Jurkat, Clone E6-1 (cell line): Measurements from ENCODE around the gene KDM3B. TPM values are rescaled to one million over a fixed set of nuclear protein-coding genes. Genes with fewer than 3 reads are reported as not detected.
"Not testable (repeated sequence)": the region's sequence is repeated elsewhere in the genome, so short reads cannot be mapped to it uniquely, and the experiment has no call there.

ENCODE experiments used
- DNase-seq: peaks from one replicate; pipeline ENCODE4 v3.0.0-alpha.2; 2011; ENCODE audit warnings: low read depth, low spot score
- H3K4me3 ChIP-seq: 2 replicates; pipeline ENCODE4 v1.5.1; 2011; ENCODE audit warnings: mild to moderate bottlenecking, low read length, control low read depth, moderate library complexity
- polyA plus RNA-seq: library from polyadenylated mRNA; unstranded; fragments of >200 nt; gene quantifications from one replicate; pipeline ENCODE4 v1.2.1, GENCODE V29; 2012; ENCODE audit warnings: missing spikeins; ENCODE audit not compliant: insufficient read length, insufficient read depth

KDM3B gene, protein sequence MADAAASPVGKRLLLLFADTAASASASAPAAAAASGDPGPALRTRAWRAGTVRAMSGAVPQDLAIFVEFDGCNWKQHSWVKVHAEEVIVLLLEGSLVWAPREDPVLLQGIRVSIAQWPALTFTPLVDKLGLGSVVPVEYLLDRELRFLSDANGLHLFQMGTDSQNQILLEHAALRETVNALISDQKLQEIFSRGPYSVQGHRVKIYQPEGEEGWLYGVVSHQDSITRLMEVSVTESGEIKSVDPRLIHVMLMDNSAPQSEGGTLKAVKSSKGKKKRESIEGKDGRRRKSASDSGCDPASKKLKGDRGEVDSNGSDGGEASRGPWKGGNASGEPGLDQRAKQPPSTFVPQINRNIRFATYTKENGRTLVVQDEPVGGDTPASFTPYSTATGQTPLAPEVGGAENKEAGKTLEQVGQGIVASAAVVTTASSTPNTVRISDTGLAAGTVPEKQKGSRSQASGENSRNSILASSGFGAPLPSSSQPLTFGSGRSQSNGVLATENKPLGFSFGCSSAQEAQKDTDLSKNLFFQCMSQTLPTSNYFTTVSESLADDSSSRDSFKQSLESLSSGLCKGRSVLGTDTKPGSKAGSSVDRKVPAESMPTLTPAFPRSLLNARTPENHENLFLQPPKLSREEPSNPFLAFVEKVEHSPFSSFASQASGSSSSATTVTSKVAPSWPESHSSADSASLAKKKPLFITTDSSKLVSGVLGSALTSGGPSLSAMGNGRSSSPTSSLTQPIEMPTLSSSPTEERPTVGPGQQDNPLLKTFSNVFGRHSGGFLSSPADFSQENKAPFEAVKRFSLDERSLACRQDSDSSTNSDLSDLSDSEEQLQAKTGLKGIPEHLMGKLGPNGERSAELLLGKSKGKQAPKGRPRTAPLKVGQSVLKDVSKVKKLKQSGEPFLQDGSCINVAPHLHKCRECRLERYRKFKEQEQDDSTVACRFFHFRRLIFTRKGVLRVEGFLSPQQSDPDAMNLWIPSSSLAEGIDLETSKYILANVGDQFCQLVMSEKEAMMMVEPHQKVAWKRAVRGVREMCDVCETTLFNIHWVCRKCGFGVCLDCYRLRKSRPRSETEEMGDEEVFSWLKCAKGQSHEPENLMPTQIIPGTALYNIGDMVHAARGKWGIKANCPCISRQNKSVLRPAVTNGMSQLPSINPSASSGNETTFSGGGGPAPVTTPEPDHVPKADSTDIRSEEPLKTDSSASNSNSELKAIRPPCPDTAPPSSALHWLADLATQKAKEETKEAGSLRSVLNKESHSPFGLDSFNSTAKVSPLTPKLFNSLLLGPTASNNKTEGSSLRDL (N-terminal part only)
- 44.5 TPM for polyA plus RNA-seq

DNA sequence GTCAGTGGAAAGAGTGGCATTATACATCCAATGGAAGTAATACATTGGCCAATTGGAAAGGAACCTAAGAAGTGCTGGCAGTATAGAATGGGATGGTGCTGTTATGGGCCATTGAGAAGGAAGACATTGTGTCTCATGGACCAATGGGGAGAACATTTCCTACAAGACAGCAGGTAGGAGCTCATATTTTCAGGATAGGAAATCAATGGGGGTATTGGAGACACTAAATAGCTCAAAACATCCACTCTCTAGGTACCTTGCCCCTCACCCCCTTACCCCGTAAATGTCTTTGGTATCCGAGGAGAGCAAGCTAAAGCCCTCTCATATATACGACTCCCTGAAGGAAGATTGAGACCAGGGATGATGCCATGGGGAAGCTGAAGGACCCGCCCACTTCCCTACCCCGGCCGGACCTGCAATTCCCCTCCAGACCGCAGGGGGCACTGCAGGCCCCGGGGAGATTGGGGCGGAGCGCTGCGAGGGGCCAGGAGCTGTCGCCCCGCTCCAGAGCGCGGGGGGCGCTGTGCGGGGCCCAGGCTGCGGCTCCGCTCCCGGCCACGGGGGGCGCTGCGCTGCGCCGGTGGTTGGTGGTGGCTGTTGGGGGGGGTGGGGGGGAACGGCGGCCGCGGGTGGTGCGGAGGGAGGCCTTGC lies at the start of gene KDM3B:
KDM3B (plus strand) TSS at position 615 of the 651 bp plus-strand sequence. CDS start 111 bp downstream, outside the sequence.
- DNase-seq = peak; percentile 81
- peak within 1 kb of the TSS; percentile 81 for H3K4me3 ChIP-seq

DNA sequence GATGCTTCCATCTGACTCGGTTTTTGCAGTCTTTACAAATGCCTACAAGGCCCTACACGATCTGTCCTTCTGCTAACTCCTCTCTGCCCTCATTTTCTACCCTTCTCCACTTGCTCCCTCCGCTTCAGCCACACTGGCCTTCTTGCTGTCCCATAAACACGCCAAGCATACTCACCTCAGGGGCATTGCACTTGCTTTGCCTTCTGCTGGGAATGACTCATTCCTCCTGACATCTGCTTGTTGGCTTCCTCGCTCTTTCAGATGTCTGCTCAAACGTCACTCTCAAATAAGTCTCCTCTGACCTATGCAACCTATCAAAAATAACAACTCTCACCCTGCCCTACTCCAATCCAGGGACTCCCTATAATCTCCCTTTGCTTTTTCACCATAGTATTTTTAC lies 49.1 kb upstream of the KDM3B start:
- no peak overlapping the region for H3K4me3 ChIP-seq
- DNase-seq = no peak

DNA sequence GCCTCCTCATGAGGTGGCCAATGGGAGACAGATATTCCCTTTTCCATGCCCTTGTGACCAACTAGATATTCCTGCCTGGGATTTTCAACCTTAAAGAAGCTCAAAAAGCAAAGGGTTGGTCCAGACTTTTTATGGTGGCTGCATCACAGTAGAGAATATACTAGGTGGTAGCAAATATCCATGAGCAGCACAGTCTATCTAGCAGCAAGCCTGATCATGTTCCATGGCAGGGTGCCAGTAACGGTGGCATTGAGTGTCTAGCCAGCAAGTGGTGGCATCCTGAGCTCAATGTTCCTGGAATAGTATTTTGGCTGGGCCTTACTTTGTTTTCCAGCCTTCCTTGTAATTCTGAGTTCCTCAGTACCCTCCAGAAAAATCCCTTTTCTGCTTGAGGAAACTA lies 46.7 kb upstream of the KDM3B start:
- DNase-seq = no peak

DNA sequence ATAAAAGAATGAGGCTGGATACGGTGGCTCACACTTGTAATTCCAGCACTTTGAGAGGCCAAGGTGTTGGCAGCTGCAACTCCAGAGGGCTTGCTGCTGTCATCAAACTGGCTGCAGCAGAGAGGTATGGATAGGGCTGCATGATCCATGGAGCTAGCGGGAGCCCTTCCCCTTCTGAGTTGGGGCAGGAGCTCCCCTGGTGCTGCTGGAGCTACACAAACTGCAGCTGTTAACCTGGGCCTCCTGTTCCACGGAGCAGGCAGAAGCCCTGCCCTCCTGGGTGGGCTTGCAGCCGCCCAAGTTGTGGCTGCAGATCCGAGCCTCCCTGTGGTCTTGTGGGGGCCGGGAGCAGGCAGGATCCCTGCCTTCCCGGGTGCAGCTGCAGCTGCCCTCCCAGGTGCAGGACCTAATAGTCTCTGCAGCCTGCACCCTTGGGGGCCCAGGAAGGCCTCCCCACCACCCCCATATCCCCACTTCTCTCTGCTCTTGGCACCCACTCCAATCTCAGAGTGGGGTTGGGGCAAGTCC lies 36.7 kb upstream of the KDM3B start:
- no peak overlapping the region for H3K4me3 ChIP-seq
- no peak for DNase-seq

More for the DNA sequence above, 46.7 kb upstream of the KDM3B start:
- H3K4me3 ChIP-seq = no peak overlapping the region

DNA sequence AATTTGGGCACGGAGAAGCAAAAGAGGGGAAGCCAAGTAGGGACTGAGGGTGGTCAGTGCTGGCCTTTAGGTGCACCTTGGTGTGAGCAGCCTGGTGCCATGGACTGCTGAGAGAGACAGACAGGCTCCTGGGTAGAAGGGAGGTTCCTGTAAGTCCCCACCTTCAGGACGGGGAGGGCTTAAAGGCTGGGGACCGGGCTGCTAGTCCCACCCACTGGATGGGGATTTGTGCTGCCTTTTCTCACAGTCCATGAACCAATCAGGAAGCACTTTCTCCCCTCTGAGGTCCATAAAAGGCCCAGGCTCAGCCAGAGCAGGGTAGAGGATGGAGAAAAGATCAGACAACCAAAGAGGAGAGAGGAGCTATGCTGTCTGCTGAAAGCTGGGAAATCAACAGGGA lies 36.1 kb upstream of the KDM3B start:
- no peak overlapping the region for H3K4me3 ChIP-seq
- DNase-seq = no peak

DNA sequence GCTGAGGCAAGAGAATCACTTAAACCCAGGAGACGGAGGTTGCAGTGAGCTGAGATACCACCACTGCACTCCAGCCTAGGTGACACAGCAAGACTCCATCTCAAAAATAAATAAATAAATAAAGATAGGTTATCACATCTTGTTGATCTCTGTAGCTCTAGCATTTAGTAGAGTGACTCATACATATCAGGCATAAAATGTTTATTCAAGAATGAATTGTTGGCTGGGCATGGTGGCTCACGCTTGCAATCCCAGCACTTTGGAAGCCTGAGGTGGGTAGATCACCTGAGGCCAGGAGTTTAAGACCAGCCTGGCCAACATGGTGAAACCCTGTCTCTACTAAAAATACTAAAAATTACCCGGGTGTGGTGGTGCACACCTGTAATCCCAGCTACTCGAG lies 34.3 kb upstream of the KDM3B start:
- not testable (repeated sequence) for H3K4me3 ChIP-seq, DNase-seq

DNA sequence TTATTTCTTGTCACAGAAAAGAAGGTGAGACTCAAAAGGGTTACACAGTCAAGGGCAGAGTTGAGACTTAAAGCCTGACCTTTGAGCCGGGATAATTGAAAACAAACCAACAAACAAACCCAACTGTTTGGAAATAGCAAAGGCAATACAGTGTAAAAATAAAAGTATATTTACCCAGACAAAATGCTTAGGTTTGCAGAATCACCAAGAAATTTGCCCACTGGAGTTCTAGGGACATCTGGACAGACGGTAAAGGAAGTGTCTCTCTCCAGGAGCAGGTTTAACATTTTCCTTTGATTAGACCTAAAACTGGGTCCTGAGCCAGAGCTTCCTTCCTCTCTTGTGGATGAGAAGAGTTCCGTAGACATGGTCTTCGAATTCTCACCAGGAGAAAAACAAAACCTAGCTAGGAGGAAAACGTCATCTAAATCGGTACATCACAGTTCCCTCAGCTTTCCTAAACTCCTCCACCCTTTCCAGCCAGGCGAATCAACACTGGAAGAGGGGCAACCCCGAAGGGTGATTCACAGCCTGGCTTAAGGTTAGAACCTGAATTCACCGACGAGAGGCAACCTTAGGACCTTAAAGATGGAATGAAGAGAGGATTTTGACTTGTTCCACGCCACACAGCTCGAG lies 21.6 kb upstream of the KDM3B start:
- DNase-seq = no peak
- H3K4me3 ChIP-seq = peak overlapping the region; percentile 99

DNA sequence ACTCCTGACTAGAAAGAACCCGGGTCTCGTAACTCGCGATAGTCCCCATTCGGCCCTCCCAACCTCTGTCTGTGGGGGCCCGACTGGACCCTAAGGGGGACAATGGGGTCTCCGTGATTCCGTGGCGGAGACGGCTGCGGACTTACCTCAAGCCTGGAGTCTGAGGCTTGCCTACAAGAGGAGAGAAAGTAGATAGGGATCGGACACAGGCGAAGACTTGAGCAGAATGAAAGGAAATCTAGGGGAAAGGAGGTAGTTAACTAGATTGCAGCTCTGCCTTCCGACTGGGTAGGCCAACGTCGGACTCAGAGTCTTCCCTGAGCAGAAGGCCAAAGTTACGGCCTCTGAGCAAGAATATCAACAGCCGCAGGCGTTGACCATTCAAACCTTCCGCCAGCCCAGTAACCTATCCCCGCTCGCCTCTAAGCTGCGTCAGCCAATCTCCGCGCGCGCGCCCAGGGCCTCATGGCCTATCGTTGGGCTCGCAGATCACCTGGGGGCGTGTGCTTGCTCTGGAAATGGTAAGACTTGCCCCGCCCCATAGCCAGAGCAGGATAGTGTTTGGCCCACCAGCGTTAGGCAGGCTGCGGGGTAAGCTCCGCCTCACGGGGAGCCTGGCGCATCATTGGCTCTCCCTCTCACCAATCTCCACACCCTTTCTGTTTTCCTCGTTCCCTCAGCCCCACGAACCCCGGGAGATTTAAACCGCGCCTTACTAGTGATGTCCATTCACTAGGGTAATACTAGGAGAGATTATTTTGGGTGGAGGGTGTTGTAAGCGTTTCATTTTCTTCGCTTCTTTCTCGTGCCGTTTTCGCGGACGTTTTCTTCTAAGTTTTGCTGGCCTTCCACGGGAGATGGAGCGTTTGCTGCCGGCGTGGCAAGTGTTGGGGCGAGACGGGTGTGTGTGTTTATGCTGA lies 20.8 kb upstream of the KDM3B start, which contains the start of gene CDC25C:
CDC25C (minus strand) TSS at position 356 of the 920 bp plus-strand sequence. CDS start 624 bp downstream, outside the sequence.
- DNase-seq = peak; percentile 98
- peak within 1 kb of the TSS; percentile 99 for H3K4me3 ChIP-seq

DNA sequence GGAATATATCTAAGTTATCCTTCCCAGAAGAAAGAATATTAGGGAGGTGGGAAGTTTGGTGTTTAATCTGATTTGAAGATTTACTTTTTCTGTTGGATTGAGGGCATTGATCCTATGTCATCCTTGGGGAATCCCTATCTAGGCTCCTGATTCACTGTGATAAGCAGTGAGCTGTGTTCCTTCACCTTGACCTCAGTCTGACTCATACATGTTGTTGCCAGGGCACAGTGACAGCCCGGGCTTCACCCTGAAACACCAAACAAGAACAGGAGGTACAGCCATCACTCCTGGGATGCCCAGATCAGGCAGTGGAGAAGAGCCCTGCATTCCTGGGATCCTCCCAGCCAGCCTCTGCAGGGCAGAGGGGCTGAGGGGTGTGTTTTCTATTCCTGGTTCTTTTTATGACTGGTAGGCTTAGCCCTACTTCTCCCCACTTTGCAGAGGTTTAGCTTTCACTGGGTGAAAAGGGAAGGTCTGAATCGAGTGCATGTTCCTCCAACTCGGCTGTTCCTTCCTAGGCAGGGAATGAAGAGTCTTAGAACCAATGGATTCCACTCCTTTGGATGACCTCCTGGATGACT lies 17.5 kb upstream of the KDM3B start:
- DNase-seq = no peak

DNA sequence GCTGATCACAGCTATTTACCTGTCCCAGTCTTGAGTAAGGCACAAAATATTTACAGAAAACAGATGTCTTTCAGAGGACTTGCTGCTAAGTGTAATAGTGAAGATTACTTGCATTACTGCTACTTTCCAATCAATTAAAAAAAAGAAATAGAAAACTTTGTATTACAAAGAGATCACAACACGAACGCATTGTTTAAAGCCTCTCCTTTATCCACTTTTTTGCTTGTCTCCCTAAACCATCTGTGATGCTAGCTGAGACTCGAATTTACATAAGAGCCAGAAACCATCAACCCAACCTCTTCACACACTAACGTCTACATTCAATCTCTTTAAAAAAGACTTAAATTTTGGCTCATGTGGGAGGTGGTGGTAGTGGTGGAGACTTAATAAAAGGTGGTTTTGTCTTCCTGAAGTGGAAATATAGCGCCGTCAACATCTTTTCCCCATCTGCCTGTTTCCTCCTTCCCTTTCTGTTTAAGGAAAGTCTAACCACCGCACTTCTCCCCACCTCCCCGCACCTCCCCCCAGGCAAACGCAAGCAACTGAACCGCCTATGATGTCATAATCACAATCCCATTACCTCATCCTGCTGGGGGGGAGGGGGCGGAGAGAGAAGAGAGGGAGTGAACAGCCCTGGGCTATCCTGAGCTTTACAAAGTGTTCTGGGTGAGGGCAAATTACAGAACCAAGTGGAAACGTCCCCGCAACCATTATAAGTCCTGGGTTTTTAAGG lies 15.4 kb upstream of the KDM3B start:
- peak; percentile 79 for DNase-seq
- peak overlapping the region; percentile 80 for H3K4me3 ChIP-seq

More for the DNA sequence above, 17.5 kb upstream of the KDM3B start:
- no peak overlapping the region for H3K4me3 ChIP-seq

DNA sequence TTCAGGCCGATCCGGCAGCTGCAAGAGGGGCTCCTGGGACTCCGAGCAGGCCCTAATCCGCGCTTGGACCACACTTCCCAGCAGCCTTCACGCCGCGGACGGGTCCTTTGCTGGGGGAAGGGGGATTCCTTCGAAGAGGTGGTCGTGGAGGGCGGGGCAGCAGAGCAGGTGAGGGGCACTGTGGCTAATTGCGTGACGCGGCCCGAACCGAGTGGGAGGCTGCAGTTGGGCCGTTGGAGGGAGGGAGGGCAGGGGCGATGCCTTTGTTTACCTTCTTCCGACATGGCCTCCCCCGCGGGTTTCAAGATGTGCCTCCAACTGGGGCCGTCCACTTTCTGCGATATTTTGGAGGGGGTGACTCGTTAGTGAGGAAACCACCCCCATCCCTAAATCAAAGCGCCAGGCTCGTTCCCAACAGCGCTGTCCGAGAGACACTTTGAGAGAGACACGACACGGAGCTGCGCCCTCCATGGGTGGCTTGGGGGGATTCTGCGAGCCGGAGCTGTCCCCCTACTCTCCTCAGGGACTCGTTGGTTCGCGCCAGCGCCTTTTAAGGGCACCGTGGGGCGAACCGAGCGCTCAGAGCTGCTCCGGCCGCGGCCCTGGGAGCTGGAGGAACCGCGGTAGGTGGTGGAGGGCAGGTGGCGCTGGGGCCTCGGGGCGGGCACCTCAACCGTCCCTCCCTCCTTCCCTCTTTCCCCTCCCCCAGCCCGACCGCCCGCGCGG lies 14.6 kb upstream of the KDM3B start, which contains the start of gene FAM53C:
FAM53C (plus strand) TSS at position 582 of the 726 bp plus-strand sequence. CDS start 3,070 bp downstream, outside the sequence.
- H3K4me3 ChIP-seq = peak within 1 kb of the TSS; percentile 80
- peak; percentile 86 for DNase-seq

DNA sequence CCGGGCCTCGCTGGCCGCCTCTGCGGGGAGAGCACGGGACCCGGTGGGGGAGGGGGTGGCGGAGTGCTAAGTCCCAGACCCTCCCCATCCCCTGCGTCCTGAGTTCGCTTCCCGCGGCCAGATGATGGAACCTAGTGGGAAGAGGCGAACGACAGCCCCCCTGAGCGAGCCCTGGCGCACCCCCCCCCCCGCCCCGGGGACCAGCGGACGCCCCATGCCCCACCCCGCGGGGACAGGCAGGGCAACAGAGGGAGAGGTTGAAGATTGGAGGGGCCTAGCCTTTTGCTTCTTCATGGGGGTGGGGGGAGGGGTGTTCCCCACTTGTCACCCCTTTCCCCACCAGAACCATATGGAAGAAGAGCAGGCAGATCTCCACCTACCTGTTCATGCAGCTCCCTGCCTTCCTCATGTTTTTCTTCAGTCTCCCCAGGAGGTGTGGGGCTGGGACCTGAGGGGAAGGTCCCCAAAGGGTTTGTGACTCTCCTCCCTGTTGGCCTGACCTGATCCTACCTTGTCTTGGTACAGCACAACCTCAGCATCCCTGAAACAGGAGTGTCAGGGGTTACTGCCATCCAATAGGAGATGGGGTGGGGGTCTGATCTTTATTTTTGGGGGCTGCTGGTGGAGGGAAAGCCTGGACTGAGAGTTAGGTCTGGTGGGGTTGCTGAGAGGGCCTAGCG lies 13.9 kb upstream of the KDM3B start:
- no peak for DNase-seq
- H3K4me3 ChIP-seq = peak overlapping the region; percentile 80

DNA sequence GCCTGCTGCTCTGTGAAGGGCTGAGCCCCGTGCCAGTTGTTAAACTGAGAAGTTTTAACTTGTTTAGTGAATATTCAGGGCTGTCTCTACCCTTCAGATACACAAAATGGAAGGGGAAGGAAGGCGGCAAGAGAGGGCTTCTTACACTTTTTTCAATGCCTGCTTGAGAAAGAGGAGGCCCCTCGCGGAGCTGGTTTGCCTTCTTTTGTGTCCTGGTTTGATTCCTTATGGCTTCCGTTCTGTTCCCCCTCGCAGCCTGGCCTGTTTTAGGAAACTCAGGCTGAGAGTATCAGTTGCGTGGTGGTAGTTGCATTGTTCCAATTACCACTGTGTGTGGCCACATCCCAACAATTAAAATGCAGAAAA lies 13.4 kb upstream of the KDM3B start:
- H3K4me3 ChIP-seq = peak overlapping the region; percentile 80
- DNase-seq = no peak

DNA sequence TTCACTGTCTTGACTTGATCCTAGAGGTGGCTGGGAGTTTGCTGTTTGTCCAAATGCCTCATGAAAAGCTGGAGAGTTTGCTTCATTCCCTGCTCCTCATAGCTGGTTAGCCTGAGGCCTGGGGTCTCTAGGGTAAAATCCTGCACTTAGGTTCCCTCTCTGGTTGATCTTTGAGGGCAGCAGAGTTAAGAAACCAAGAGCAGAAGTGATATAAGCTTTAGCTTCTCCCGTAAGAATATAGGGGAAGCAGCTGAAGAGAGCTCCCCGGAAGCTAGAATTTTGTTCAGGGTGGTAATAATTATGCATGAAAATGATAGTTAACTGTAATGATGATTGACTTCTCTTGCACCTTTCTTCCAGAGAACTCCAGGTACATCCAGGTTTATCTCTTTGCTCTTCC lies 13.0 kb upstream of the KDM3B start:
- no peak overlapping the region for H3K4me3 ChIP-seq
- no peak for DNase-seq

DNA sequence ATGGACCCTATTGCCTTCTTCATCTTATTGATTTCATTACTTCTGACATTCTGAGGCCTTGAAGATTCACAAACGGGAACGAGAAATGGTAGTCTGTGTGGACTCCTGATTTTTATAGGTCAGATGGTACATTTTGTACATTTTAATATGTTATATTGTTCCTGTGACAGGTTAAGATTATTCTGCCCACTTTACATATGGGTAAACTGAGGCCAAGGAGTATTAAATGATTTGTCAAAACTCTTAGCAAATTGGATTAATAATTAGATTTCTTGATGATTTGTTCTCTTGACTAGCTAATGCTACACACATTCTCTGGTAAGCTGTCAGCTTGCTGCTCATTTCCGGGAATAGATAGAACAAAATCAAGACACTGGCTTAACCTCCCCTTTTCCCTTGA lies 12.5 kb upstream of the KDM3B start:
- DNase-seq = no peak
- no peak overlapping the region for H3K4me3 ChIP-seq
